Hepatocyte (in vitro differentiated cells): ENCODE measurements around the gene GPAT3. TPM values are rescaled to one million over a fixed set of nuclear protein-coding genes. Genes with fewer than 3 reads are reported as not detected.
"Not testable (repeated sequence)": the region's sequence is repeated elsewhere in the genome, so short reads cannot be mapped to it uniquely, and the experiment has no call there.

Experiments
- DNase-seq: peaks from one replicate; pipeline ENCODE4 v3.0.0-alpha.2; 2016; ENCODE audit warnings: low spot score
- H2AFZ ChIP-seq: fragments of 200-600 bp; sonication (generic); 2 replicates; pipeline ENCODE4 v1.6.0; 2016; ENCODE audit warnings: antibody characterized with exemption, mild to moderate bottlenecking
- H3K27ac ChIP-seq: fragments of 200-600 bp; sonication (generic); 2 replicates; pipeline ENCODE4 v1.5.1; 2016; ENCODE audit warnings: mild to moderate bottlenecking
- H3K27me3 ChIP-seq: fragments of 200-600 bp; sonication (generic); 2 replicates; pipeline ENCODE4 v1.6.1; 2016
- H3K36me3 ChIP-seq: fragments of 200-600 bp; sonication (generic); replicated peaks from 2 replicates; pipeline ENCODE4 v1.5.1; 2016; ENCODE audit warnings: low read depth; ENCODE audit not compliant: insufficient read depth
- H3K4me1 ChIP-seq: fragments of 200-600 bp; sonication (generic); 2 replicates; pipeline ENCODE4 v1.5.1; 2016; ENCODE audit warnings: mild to moderate bottlenecking, moderate library complexity; ENCODE audit not compliant: insufficient read depth
- H3K4me2 ChIP-seq: fragments of 200-600 bp; sonication (generic); 2 replicates; pipeline ENCODE4 v1.6.0; 2016
- H3K4me3 ChIP-seq: fragments of 200-600 bp; sonication (generic); 2 replicates; pipeline ENCODE4 v1.5.1; 2016; ENCODE audit warnings: mild to moderate bottlenecking
- H3K79me2 ChIP-seq: fragments of 200-600 bp; sonication (generic); 2 replicates; pipeline ENCODE4 v1.6.0; 2017; ENCODE audit warnings: mild to moderate bottlenecking
- H3K9me2 ChIP-seq: fragments of 200-600 bp; sonication (generic); replicated peaks from 2 replicates; pipeline ENCODE4 v1.6.0; 2017; ENCODE audit warnings: mild to moderate bottlenecking; ENCODE audit not compliant: insufficient read depth
- H3K9me3 ChIP-seq: fragments of 200-600 bp; sonication (generic); 2 replicates; pipeline ENCODE4 v1.5.1; 2016; ENCODE audit warnings: low read depth, mild to moderate bottlenecking
- H4K20me1 ChIP-seq: fragments of 200-600 bp; sonication (generic); 2 replicates; pipeline ENCODE4 v1.6.0; 2016; ENCODE audit warnings: mild to moderate bottlenecking; ENCODE audit not compliant: insufficient read depth, poor library complexity, severe bottlenecking
- CTCF ChIP-seq: fragments of 200-600 bp; sonication (generic); IDR thresholded peaks from 2 replicates; pipeline ENCODE4 v1.5.1; 2016; ENCODE audit warnings: antibody characterized with exemption, mild to moderate bottlenecking; ENCODE audit not compliant: poor library complexity
- EZH2 ChIP-seq: fragments of 200-600 bp; sonication (generic); IDR thresholded peaks from 2 replicates; pipeline ENCODE4 v1.6.1; 2016; ENCODE audit warnings: antibody characterized with exemption, mild to moderate bottlenecking, borderline replicate concordance
- EZH2phosphoT487 ChIP-seq: fragments of 200-600 bp; sonication (generic); IDR thresholded peaks from one replicate; pipeline ENCODE4 v1.6.1; 2018; ENCODE audit warnings: antibody characterized with exemption, mild to moderate bottlenecking, low read depth, moderate library complexity; ENCODE audit not compliant: unreplicated experiment, severe bottlenecking
- WGBS: methylation state at CpG from one replicate; pipeline ENCODE4 v1.1.6; 2016; ENCODE audit warnings: low lambda C conversion rate; ENCODE audit errors: missing lambda C conversion rate; 5-methylcytosine and 5-hydroxymethylcytosine counted together
- polyA plus RNA-seq: library from polyadenylated mRNA; unstranded; fragments of >200 nt; fragmentation: Nextera tagmentation; extraction: Ambion mirVana; gene quantifications from 2 replicates; pipeline ENCODE4 v1.2.1, GENCODE V29; 2016
- total RNA-seq: library from RNA; depleted of rRNA; stranded (reverse); fragments of >200 nt; gene quantifications from 2 replicates; pipeline ENCODE4 v1.2.3, GENCODE V29; 2014

The GPAT3 gene
- total and polyA plus RNA-seq, 2 experiments from 2014 or later: 3.3 to 4.4 TPM

GRCh38 chr4:83572848-83573247 lies 36.9 kb downstream of the GPAT3 start:
- TF ChIP-seq EZH2phosphoT487: no peak
- no peaks in the 10 kb centered on the region for H3K79me2 ChIP-seq
- no peaks in the 10 kb centered on the region for H3K27me3 ChIP-seq
- no peaks in the 10 kb centered on the region for H4K20me1 ChIP-seq
- H3K9me3 ChIP-seq: no peaks in the 10 kb centered on the region
- H3K36me3 ChIP-seq: no peaks in the 10 kb centered on the region
- H2AFZ ChIP-seq: no peak overlapping the region
- H3K4me3 ChIP-seq: no peak overlapping the region
- no peak overlapping the region for H3K4me2 ChIP-seq
- 87% methylated on average over 3 of the region's 3 CpGs for WGBS
- peaks cover 3% of the 10 kb centered on the region for H3K4me1 ChIP-seq
- H3K27ac ChIP-seq: no peak overlapping the region
- no peaks in the 10 kb centered on the region for H3K9me2 ChIP-seq
- no peak for DNase-seq

- H3K9me3 ChIP-seq: no peaks in the 10 kb centered on the region
- H3K4me1 ChIP-seq: peaks cover 7% of the 10 kb centered on the region
- no peak overlapping the region for H2AFZ ChIP-seq
- H3K27ac ChIP-seq: peak overlapping the region; percentile 46
- no peaks in the 10 kb centered on the region for H4K20me1 ChIP-seq
- DNase-seq: peak; percentile 58
- no peaks in the 10 kb centered on the region for H3K27me3 ChIP-seq
- H3K4me3 ChIP-seq: no peak overlapping the region
- H3K4me2 ChIP-seq: peak overlapping the region; percentile 28
- H3K9me2 ChIP-seq: no peaks in the 10 kb centered on the region
- H3K36me3 ChIP-seq: no peaks in the 10 kb centered on the region
- TF ChIP-seq EZH2 (no peak), CTCF (no peak), EZH2phosphoT487 (no peak)
- 59% methylated on average over 3 of the region's 3 CpGs for WGBS
- no peaks in the 10 kb centered on the region for H3K79me2 ChIP-seq
These were observed 38.3 kb downstream of the GPAT3 start for GRCh38 chr4:83574247-83574646.

GRCh38 chr4:83576237-83576636 lies 40.3 kb downstream of the GPAT3 start:
- H3K4me2 ChIP-seq, H3K9me3 ChIP-seq, H3K4me3 ChIP-seq, H4K20me1 ChIP-seq, H3K79me2 ChIP-seq, H3K4me1 ChIP-seq, H2AFZ ChIP-seq, DNase-seq, H3K36me3 ChIP-seq, H3K27ac ChIP-seq, H3K27me3 ChIP-seq, H3K9me2 ChIP-seq: not testable (repeated sequence)
- WGBS: 92% methylated on average over 3 of the region's 3 CpGs

GRCh38 chr4:83581411-83582288 lies 45.7 kb downstream of the GPAT3 start:
- Histone ChIP-seq H3K9me2 (no peaks in the 10 kb centered on the region), H3K36me3 (no peaks in the 10 kb centered on the region), H2AFZ (no peak overlapping the region), H3K4me1 (peaks cover 4% of the 10 kb centered on the region), H3K4me3 (no peak overlapping the region), H3K27ac (peak overlapping the region; percentile 79), H3K27me3 (no peaks in the 10 kb centered on the region), H3K9me3 (no peaks in the 10 kb centered on the region), H3K79me2 (no peaks in the 10 kb centered on the region), H3K4me2 (no peak overlapping the region), H4K20me1 (no peaks in the 10 kb centered on the region)
- DNase-seq: peak; percentile 51
- TF ChIP-seq EZH2phosphoT487 (no peak), EZH2 (no peak), CTCF (no peak)
- WGBS: 89% methylated on average over 10 of the region's 10 CpGs
